Osteoblast (primary cell): ENCODE data around the gene AZGP1. TPM values are rescaled to one million over a fixed set of nuclear protein-coding genes. Genes with fewer than 3 reads are reported as not detected.

Experiments used
- DNase-seq: peaks from one replicate; pipeline ENCODE4 v3.0.0; 2011; ENCODE audit warnings: low spot score, mixed read lengths; ENCODE audit not compliant: insufficient read length; ENCODE audit errors: missing footprints
- H2AFZ ChIP-seq: 2 replicates; pipeline ENCODE4 v1.6.0; 2011; ENCODE audit warnings: mild to moderate bottlenecking, low read length
- H3K27ac ChIP-seq: 2 replicates; pipeline ENCODE4 v1.5.1; 2011; ENCODE audit warnings: mild to moderate bottlenecking, low read depth, low read length, moderate library complexity
- H3K27me3 ChIP-seq: 2 replicates; pipeline ENCODE4 v1.6.0; 2012; ENCODE audit warnings: mild to moderate bottlenecking, control low read depth, inconsistent platforms, low read length, moderate library complexity; ENCODE audit not compliant: insufficient read depth
- H3K36me3 ChIP-seq: 2 replicates; pipeline ENCODE4 v1.5.1; 2011; ENCODE audit warnings: mild to moderate bottlenecking, low read length, control low read depth, moderate library complexity; ENCODE audit not compliant: insufficient read depth
- H3K4me1 ChIP-seq: 2 replicates; pipeline ENCODE4 v1.5.1; 2011; ENCODE audit warnings: mild to moderate bottlenecking, low read length, control low read depth, moderate library complexity; ENCODE audit not compliant: insufficient read depth
- H3K4me2 ChIP-seq: 2 replicates; pipeline ENCODE4 v1.6.0; 2011; ENCODE audit warnings: mild to moderate bottlenecking, low read length; ENCODE audit not compliant: insufficient read depth
- H3K4me3 ChIP-seq: fragments of 200-600 bp; sonication (generic); 3 replicates; pipeline ENCODE4 v1.5.1; 2012; ENCODE audit warnings: mild to moderate bottlenecking, low read length, inconsistent platforms; ENCODE audit not compliant: insufficient read depth
- H3K79me2 ChIP-seq: 2 replicates; pipeline ENCODE4 v1.6.0; 2012; ENCODE audit warnings: mild to moderate bottlenecking, low read length, control low read depth, inconsistent platforms; ENCODE audit not compliant: insufficient read depth
- H3K9me3 ChIP-seq: 2 replicates; pipeline ENCODE4 v1.5.1; 2011; ENCODE audit warnings: low read depth, low read length, control low read depth
- H4K20me1 ChIP-seq: 2 replicates; pipeline ENCODE4 v1.6.0; 2012; ENCODE audit warnings: mild to moderate bottlenecking, low read length, control low read depth; ENCODE audit not compliant: insufficient read depth
- total RNA-seq: library from RNA; depleted of rRNA; stranded (reverse); fragments of >200 nt; gene quantifications from 2 replicates; pipeline ENCODE4 v1.2.3, GENCODE V29; 2012
- TF ChIP-seq, protein P1 (sequence below): IDR thresholded peaks from 2 replicates; pipeline ENCODE4 v1.5.1; 2011; ENCODE audit warnings: mild to moderate bottlenecking, low read depth, low read length, moderate library complexity; ENCODE audit errors: extremely low read depth

Gene AZGP1
- total RNA-seq: not detected in 2 replicates

DNA sequence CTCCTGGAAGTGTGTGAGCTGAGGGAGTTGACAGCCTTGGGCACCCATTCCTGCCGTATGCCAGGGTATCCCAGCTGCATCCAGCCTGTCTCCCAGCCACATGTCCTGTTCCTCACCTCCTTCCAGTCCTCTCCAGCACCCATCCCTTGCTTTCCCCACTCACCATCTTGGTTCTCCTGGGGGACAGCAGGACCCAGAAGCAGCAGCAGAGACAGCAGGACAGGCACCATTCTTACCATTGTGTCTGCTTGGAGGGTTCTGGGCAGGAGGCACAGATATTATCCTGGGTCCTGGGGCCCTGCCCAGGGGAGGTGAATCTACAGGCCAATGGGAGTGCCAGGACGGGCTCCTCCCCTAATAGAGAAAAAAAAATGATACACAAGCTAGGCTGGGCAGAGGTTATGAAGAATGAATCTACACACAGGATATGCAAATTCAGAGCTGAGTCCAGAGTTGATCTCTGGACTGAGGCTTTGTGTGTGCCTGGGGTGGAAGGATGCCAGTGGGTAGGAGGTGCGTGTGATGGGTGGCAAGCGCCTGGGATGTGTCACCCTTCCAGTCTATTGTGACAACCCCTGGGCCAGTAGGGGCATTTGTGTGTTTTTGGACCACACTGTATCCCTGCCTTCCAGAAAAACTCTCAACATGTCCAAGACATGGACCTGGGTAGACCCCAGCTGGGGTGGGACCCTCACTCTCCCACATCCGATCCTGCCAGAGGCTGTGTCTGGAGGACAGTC is at the start of gene AZGP1:
TSS of gene AZGP1 (minus strand) at position 250 of the 740 bp plus-strand sequence. CDS start at position 239, 11 bp downstream.
- TF ChIP-seq, protein P1, sequence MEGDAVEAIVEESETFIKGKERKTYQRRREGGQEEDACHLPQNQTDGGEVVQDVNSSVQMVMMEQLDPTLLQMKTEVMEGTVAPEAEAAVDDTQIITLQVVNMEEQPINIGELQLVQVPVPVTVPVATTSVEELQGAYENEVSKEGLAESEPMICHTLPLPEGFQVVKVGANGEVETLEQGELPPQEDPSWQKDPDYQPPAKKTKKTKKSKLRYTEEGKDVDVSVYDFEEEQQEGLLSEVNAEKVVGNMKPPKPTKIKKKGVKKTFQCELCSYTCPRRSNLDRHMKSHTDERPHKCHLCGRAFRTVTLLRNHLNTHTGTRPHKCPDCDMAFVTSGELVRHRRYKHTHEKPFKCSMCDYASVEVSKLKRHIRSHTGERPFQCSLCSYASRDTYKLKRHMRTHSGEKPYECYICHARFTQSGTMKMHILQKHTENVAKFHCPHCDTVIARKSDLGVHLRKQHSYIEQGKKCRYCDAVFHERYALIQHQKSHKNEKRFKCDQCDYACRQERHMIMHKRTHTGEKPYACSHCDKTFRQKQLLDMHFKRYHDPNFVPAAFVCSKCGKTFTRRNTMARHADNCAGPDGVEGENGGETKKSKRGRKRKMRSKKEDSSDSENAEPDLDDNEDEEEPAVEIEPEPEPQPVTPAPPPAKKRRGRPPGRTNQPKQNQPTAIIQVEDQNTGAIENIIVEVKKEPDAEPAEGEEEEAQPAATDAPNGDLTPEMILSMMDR: no peak
- H4K20me1 ChIP-seq: no peaks in the 10 kb centered on the region
- no peak within 1 kb of the TSS for H3K27ac ChIP-seq
- no peaks in the 10 kb centered on the region for H3K36me3 ChIP-seq
- H3K9me3 ChIP-seq: no peaks in the 10 kb centered on the region
- DNase-seq: no peak
- no peaks in the 10 kb centered on the region for H3K4me1 ChIP-seq
- H3K4me3 ChIP-seq: no peak within 1 kb of the TSS
- H3K4me2 ChIP-seq: no peak within 1 kb of the TSS
- H3K27me3 ChIP-seq: peaks cover 3% of the 10 kb centered on the region
- H2AFZ ChIP-seq: no peak within 1 kb of the TSS
- H3K79me2 ChIP-seq: no peaks in the 10 kb centered on the region

DNA sequence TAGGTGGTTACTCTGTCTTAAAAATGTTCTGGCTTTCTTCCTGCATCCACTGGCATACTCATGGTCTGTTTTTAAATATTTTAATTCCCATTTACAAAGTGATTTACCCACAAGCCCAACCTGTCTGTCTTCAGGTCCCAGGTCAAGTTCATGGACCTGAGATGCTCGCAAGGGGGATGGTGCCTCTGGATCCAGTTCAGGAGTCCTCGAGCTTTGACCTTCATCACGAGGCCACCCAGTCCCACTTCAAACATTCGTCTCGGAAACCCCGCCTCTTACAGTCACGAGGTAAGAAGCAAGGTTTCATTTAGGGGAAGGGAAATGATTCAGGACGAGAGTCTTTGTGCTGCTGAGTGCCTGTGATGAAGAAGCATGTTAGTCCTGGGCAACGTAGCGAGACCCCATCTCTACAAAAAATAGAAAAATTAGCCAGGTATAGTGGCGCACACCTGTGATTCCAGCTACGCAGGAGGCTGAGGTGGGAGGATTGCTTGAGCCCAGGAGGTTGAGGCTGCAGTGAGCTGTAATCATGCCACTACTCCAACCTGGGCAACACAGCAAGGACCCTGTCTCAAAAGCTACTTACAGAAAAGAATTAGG is 48.3 kb upstream of the AZGP1 start:
- peaks cover 22% of the 10 kb centered on the region for H4K20me1 ChIP-seq
- TF ChIP-seq, protein P1: no peak

DNA sequence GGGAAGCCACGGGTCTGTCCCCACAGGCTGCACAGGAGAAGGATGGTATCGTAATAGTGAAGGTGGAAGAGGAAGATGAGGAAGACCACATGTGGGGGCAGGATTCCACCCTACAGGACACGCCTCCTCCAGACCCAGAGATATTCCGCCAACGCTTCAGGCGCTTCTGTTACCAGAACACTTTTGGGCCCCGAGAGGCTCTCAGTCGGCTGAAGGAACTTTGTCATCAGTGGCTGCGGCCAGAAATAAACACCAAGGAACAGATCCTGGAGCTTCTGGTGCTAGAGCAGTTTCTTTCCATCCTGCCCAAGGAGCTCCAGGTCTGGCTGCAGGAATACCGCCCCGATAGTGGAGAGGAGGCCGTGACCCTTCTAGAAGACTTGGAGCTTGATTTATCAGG is 47.7 kb upstream of the AZGP1 start:
- H3K9me3 ChIP-seq: no peaks in the 10 kb centered on the region
- no peaks in the 10 kb centered on the region for H3K27me3 ChIP-seq
- peaks cover 60% of the 10 kb centered on the region for H3K79me2 ChIP-seq
- H4K20me1 ChIP-seq: peaks cover 27% of the 10 kb centered on the region
- no peak overlapping the region for H3K4me2 ChIP-seq
- peaks cover 55% of the 10 kb centered on the region for H3K36me3 ChIP-seq
- H3K4me3 ChIP-seq: no peak overlapping the region
- H3K4me1 ChIP-seq: no peaks in the 10 kb centered on the region
- no peak for DNase-seq
- no peak overlapping the region for H2AFZ ChIP-seq
- no peak overlapping the region for H3K27ac ChIP-seq
- TF ChIP-seq, protein P1: no peak

More for the DNA sequence above, 48.3 kb upstream of the AZGP1 start:
- Histone ChIP-seq H3K36me3 (peaks cover 51% of the 10 kb centered on the region), H3K27me3 (no peaks in the 10 kb centered on the region), H3K27ac (no peak overlapping the region), H3K4me3 (no peak overlapping the region), H3K9me3 (no peaks in the 10 kb centered on the region), H3K4me2 (no peak overlapping the region), H3K79me2 (peaks cover 54% of the 10 kb centered on the region), H2AFZ (no peak overlapping the region), H3K4me1 (no peaks in the 10 kb centered on the region)
- DNase-seq: no peak

- TF ChIP-seq, protein P1: no peak
- peaks cover 1% of the 10 kb centered on the region for H3K4me1 ChIP-seq
- no peak overlapping the region for H2AFZ ChIP-seq
- H4K20me1 ChIP-seq: peaks cover 35% of the 10 kb centered on the region
- no peaks in the 10 kb centered on the region for H3K27me3 ChIP-seq
- H3K4me2 ChIP-seq: no peak overlapping the region
- no peak overlapping the region for H3K27ac ChIP-seq
- H3K79me2 ChIP-seq: peaks cover 68% of the 10 kb centered on the region
- no peak for DNase-seq
- H3K9me3 ChIP-seq: no peaks in the 10 kb centered on the region
- H3K4me3 ChIP-seq: no peak overlapping the region
- H3K36me3 ChIP-seq: peaks cover 58% of the 10 kb centered on the region
Observed at GRCh38 chr7:100022621-100023020, 46.8 kb upstream of the AZGP1 start.
